Transverse colon (tissue), 4 donors: ENCODE measurements around the gene GAS2L2. TPM values are rescaled to one million over a fixed set of nuclear protein-coding genes. Genes with fewer than 3 reads are reported as not detected.
A peak's percentile ranks its signal among the peaks of the same experiment; 100 is the strongest.

Experiments used
- DNase-seq: peaks from one replicate; pipeline ENCODE4 v3.0.0-alpha.2; 2019
- H3K27ac ChIP-seq, 4 donors: fragments of 200-600 bp; sonication (generic); 2 replicates each; pipeline ENCODE4 v1.5.1; 2016 to 2018; ENCODE audit warnings: inconsistent platforms in 4 of 4
- H3K27me3 ChIP-seq: fragments of 200-600 bp; sonication (generic); 2 replicates; pipeline ENCODE4 v1.5.1; 2017; ENCODE audit warnings: inconsistent platforms
- H3K36me3 ChIP-seq, 4 donors: fragments of 200-600 bp; sonication (generic); 2 replicates each; pipeline ENCODE4 v1.5.1; 2017 to 2019; ENCODE audit warnings: inconsistent platforms in 4 of 4
- H3K4me1 ChIP-seq, 4 donors: fragments of 200-600 bp; sonication (generic); 2 replicates each; pipeline ENCODE4 v1.5.1; 2017 to 2020; ENCODE audit warnings: inconsistent platforms in 4 of 4
- H3K4me3 ChIP-seq, 4 donors: fragments of 200-600 bp; sonication (generic); 1 replicate in 1 of 4; 2 replicates in 3 of 4; pipeline versions ENCODE4 v1.5.1 to v1.6.1; 2017 to 2019; ENCODE audit warnings: inconsistent platforms in 4 of 4
- H3K9me3 ChIP-seq, 2 donors: fragments of 200-600 bp; sonication (generic); 2 replicates each; pipeline ENCODE4 v1.5.1; 2017 to 2019; ENCODE audit warnings: inconsistent platforms in 2 of 2
- EP300 ChIP-seq: sonication (generic); formaldehyde crosslinking; IDR thresholded peaks from one replicate; pipeline ENCODE4 v1.6.1; 2017; ENCODE audit warnings: antibody characterized with exemption, low read depth
- POLR2A ChIP-seq: fragments of 450-650 bp; IDR thresholded peaks from one replicate; pipeline ENCODE4 v1.6.1; 2016; ENCODE audit warnings: antibody characterized with exemption, mild to moderate bottlenecking, moderate library complexity
- POLR2AphosphoS5 ChIP-seq, 3 donors: sonication (generic); formaldehyde crosslinking; IDR thresholded peaks; one replicate each; pipeline ENCODE4 v1.6.1; 2016; ENCODE audit warnings: antibody characterized with exemption in 3 of 3
- WGBS, 2 donors: methylation state at CpG; one replicate each; pipeline ENCODE4 v1.1.5; 2018; ENCODE audit warnings: low coverage in 1 of 2; 5-methylcytosine and 5-hydroxymethylcytosine counted together
- in situ Hi-C, 4 donors: fragments of 200-750 bp; cut with MboI; loops; one replicate each; pipeline versions ENCODE4 v1.15.0 to v1.15.1; 2017; ENCODE audit warnings: low sequenced_read_pairs in 3 of 4, low pct_ligation_motif_present in 1 of 4, low pct_unique_long_range_greater_than_20kb in 1 of 4
- intact Hi-C: fragments of 100-400 bp; cut with DNase I; formaldehyde crosslinking; loops from one replicate; pipeline ENCODE4 v1.15.1; 2023; ENCODE audit warnings: low total_unique reads
- total RNA-seq, 4 donors: library from RNA; depleted of rRNA; stranded (reverse); fragments of >200 nt; gene quantifications; one replicate each; pipeline ENCODE4 v1.1.0, GENCODE V29; 2016
- TF ChIP-seq, protein P1 (sequence below), 5 experiments: fragments of 200-600 bp in 3 of 5; fragments of 450-650 bp in 2 of 5; sonication (generic) in 3 of 5; IDR thresholded peaks; 1 replicate in 2 of 5; 2 replicates in 3 of 5; pipeline ENCODE4 v1.5.1; 2016 to 2017; ENCODE audit warnings: antibody characterized with exemption in 5 of 5, inconsistent platforms in 3 of 5, mild to moderate bottlenecking in 2 of 5, moderate library complexity in 1 of 5

GAS2L2 gene
- total RNA-seq, 4 donors from 2014 or later, result not detected

DNA sequence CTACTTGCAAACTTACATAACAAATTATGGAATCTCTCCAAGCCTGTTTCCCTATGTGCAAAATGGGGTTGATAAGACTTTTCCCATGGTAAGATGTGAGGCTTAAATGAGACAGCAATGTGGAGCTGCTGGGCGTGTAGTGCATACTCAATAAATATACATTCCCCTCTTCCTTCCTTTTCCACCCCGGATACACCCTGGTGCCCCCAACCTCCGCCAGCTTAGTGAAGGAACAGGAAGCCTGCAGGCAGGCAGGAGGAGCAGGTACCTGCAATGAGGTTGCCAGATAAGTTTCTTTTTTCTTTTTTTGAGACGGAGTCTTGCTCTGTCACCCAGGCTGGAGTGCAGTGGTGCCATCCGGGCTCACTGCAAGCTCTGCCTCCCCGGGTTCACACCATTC is 22.5 kb upstream of the GAS2L2 start:
- in situ Hi-C loops (no loop called here), intact Hi-C loops (no loop called here)
- peak overlapping the region; percentile 66 to 88 (median 80) for H3K27ac ChIP-seq
- no peak overlapping the region for H3K4me3 ChIP-seq
- no peaks in the 10 kb centered on the region for H3K9me3 ChIP-seq
- H3K27me3 ChIP-seq, result no peaks in the 10 kb centered on the region
- no peaks in the 10 kb centered on the region for H3K36me3 ChIP-seq
- WGBS, 2 donors, result 49 to 62% methylated on average over 5 to 6 of the region's 6 CpGs
- TF ChIP-seq POLR2A (no peak), EP300 (no peak)
- no peak for DNase-seq
- H3K4me1 ChIP-seq, result peaks cover 28 to 45% (median 41%) of the 10 kb centered on the region in 4 donors

DNA sequence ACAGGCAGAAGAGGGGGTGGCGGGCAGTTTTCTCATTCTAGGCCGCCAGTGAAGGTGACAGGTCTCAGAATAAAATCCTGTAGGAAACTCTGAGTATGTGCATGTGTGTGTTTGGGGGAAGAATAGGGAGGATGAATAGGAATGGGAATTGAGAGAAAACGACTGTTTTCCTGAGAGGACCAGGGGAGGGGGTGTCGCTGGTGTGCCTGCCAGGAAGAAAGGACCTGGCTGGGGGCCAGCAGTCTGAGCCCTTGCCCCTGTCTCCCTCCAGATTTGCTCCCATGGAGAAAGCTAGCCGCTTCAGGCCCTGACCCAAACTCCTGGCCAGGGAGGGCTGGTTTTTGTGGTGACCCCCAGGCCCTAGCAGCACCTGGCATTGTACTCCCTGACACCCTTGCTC is 22.0 kb upstream of the GAS2L2 start:
- WGBS, 2 donors, result 46% methylated on average over 5 of the region's 5 CpGs; no CpG with 5 or more reads in 1 of the 2 donors
- no peaks in the 10 kb centered on the region for H3K27me3 ChIP-seq
- no peak overlapping the region for H3K4me3 ChIP-seq
- no peak for DNase-seq
- intact Hi-C loops (no loop called here), in situ Hi-C loops (no loop called here)
- H3K9me3 ChIP-seq, result no peaks in the 10 kb centered on the region
- TF ChIP-seq POLR2AphosphoS5 (IDR thresholded peaks at IDR 0.05), result no peak
- TF ChIP-seq POLR2A, result no peak
- no peak for TF ChIP-seq EP300
- TF ChIP-seq, protein P1, sequence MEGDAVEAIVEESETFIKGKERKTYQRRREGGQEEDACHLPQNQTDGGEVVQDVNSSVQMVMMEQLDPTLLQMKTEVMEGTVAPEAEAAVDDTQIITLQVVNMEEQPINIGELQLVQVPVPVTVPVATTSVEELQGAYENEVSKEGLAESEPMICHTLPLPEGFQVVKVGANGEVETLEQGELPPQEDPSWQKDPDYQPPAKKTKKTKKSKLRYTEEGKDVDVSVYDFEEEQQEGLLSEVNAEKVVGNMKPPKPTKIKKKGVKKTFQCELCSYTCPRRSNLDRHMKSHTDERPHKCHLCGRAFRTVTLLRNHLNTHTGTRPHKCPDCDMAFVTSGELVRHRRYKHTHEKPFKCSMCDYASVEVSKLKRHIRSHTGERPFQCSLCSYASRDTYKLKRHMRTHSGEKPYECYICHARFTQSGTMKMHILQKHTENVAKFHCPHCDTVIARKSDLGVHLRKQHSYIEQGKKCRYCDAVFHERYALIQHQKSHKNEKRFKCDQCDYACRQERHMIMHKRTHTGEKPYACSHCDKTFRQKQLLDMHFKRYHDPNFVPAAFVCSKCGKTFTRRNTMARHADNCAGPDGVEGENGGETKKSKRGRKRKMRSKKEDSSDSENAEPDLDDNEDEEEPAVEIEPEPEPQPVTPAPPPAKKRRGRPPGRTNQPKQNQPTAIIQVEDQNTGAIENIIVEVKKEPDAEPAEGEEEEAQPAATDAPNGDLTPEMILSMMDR (IDR thresholded peaks at IDR 0.05), result no peak
- peak overlapping the region; percentile 66 to 88 (median 80) for H3K27ac ChIP-seq
- peaks cover 28 to 45% (median 41%) of the 10 kb centered on the region in 4 donors for H3K4me1 ChIP-seq
- H3K36me3 ChIP-seq, result no peaks in the 10 kb centered on the region

DNA sequence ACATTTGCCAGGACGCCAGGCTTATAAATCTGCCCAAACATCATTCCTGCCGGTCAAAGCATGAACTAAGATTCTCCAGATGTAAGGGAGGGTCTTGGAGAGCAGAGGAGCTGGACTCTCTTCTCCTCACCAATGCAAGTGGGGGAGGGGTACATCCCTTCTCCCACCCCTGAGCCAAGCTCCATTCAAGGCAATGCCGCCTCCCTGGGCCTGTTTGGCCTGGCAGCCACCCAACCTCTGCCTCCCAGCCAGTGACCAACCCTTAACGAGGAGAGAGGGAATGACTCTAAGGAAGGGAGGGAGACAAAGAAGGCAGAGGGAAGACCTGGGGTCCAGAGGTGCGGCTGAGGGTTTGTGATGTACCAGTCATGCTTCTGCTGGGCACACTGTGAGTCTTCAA is 21.5 kb upstream of the GAS2L2 start:
- peak; percentile 76 for DNase-seq
- no peaks in the 10 kb centered on the region for H3K36me3 ChIP-seq
- intact Hi-C loops (no loop called here), in situ Hi-C loops (no loop called here)
- H3K9me3 ChIP-seq, result no peaks in the 10 kb centered on the region
- no peak overlapping the region for H3K4me3 ChIP-seq
- 28 to 31% methylated on average over 2 to 5 of the region's 5 CpGs for WGBS, 2 donors
- peak; percentile 17 to 35 (median 35) for TF ChIP-seq POLR2AphosphoS5 (IDR thresholded peaks at IDR 0.05)
- TF ChIP-seq, protein P1 (IDR thresholded peaks at IDR 0.05), result no peak
- H3K27me3 ChIP-seq, result no peaks in the 10 kb centered on the region
- peaks cover 28 to 45% (median 41%) of the 10 kb centered on the region in 4 donors for H3K4me1 ChIP-seq
- H3K27ac ChIP-seq, result peak overlapping the region; percentile 66 to 88 (median 80)

DNA sequence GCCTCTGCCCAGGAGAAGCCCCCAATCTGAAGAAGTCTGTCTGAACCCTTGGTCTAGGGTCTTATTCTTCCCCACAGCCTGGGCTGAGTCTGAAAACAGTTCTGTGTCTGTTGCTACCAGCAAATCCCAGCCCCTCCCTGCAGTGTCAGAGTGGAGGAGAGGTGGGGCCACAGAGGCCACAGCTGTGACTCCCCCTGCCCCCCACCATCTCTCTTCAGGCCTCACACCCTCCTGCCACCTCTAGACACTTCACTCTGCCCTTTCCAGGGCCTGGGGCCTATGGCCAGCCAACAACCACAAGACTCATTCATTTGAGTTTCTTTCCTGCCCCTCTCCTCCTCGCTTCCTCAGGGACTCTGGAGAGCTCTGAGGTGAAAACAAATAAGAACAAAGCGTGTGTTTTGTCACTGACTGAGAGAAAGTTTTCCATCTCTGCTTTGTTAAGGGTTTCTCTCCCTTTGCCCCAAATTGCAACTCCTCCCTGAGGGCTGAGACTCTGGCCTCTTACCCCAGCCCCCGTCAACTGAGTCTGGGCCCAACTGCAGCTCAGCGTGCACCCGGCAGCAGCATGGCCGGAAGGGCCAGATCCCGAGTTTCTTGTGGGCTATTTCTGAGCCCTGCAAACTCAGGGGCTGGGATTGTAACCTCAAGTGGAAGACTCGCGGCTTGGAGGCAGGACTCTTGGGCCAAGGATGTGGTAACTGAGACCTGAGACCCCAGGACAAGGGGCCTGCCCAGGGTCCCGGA is 20.8 kb upstream of the GAS2L2 start:
- H3K27ac ChIP-seq, result peak overlapping the region; percentile 66 to 88 (median 80)
- no peaks in the 10 kb centered on the region for H3K9me3 ChIP-seq
- H3K4me3 ChIP-seq, result no peak overlapping the region
- DNase-seq, result no peak
- WGBS, 2 donors, result 54% methylated on average over 10 of the region's 10 CpGs; no CpG with 5 or more reads in 1 of the 2 donors
- intact Hi-C loops (no loop called here), in situ Hi-C loops (no loop called here)
- H3K27me3 ChIP-seq, result no peaks in the 10 kb centered on the region
- H3K36me3 ChIP-seq, result no peaks in the 10 kb centered on the region
- peaks cover 28 to 45% (median 42%) of the 10 kb centered on the region in 4 donors for H3K4me1 ChIP-seq
- TF ChIP-seq EP300, result no peak
- no peak for TF ChIP-seq POLR2A
- TF ChIP-seq, protein P1 (IDR thresholded peaks at IDR 0.05), result no peak
- no peak for TF ChIP-seq POLR2AphosphoS5 (IDR thresholded peaks at IDR 0.05)
